Epithelial cell of proximal tubule (primary cell): ENCODE measurements around the gene CSNK1A1L. TPM values are rescaled to one million over a fixed set of nuclear protein-coding genes. Genes with fewer than 3 reads are reported as not detected.

Experiments used
- total RNA-seq: library from RNA; depleted of rRNA; stranded (reverse); fragments of >200 nt; gene quantifications from 2 replicates; pipeline ENCODE4 v1.2.3, GENCODE V29; 2015

CSNK1A1L gene
- total RNA-seq, 1 donor from 2014 or later, result not detected

Other genes with a start within 250 kb of the CSNK1A1L start
- 0.80 and 4.8 TPM in 2 replicates for gene SMAD9, start 185.4 kb downstream of the CSNK1A1L start, total RNA-seq
- 26.3 and 36.8 TPM in 2 replicates for gene ALG5, start 106.3 kb downstream of the CSNK1A1L start, total RNA-seq
- gene EXOSC8, start 104.9 kb downstream of the CSNK1A1L start, total RNA-seq, result 68.1 and 92.8 TPM in 2 replicates
- gene SUPT20H, start 46.0 kb downstream of the CSNK1A1L start, total RNA-seq, result 40.7 and 41.4 TPM in 2 replicates